HepG2 (cell line): ENCODE measurements around the gene RCOR1. TPM values are rescaled to one million over a fixed set of nuclear protein-coding genes. Genes with fewer than 3 reads are reported as not detected.

Experiments used
- ATF7 ChIP-seq, 2 experiments: fragments of 450-650 bp in 1 of 2; sonication (generic) in 1 of 2; formaldehyde crosslinking in 1 of 2; IDR thresholded peaks; 2 replicates each; pipeline versions ENCODE4 v1.4.0 to v1.6.1; 2016 to 2020; ENCODE audit warnings: antibody characterized with exemption in 1 of 2, mild to moderate bottlenecking in 1 of 2, missing genetic modification reagents in 1 of 2
- CERS6 ChIP-seq: sonication (generic); formaldehyde crosslinking; IDR thresholded peaks from 2 replicates; pipeline ENCODE4 v1.5.0; 2020; ENCODE audit warnings: missing genetic modification reagents
- KLF9 ChIP-seq: IDR thresholded peaks from 2 replicates; pipeline ENCODE4 v1.6.1; 2016; ENCODE audit warnings: low read depth
- MEF2D ChIP-seq: sonication (generic); formaldehyde crosslinking; IDR thresholded peaks from 2 replicates; pipeline ENCODE4 v1.5.1; 2020; ENCODE audit warnings: mild to moderate bottlenecking, missing genetic modification reagents
- NFKB2 ChIP-seq: sonication (generic); formaldehyde crosslinking; IDR thresholded peaks from 2 replicates; pipeline ENCODE4 v1.4.0; 2020; ENCODE audit warnings: missing genetic modification reagents, borderline replicate concordance
- PCBP2 ChIP-seq: fragments of 200-400 bp; formaldehyde crosslinking; optimal IDR thresholded peaks from 2 replicates; pipeline ENCODE3; 2018; ENCODE audit warnings: low read length, low read depth; ENCODE audit not compliant: poor library complexity, severe bottlenecking
- PPARG ChIP-seq: conservative IDR thresholded peaks from 2 replicates; pipeline ENCODE4 v1.6.1; 2016; ENCODE audit warnings: missing biosample characterization, missing genetic modification reagents
- RARA ChIP-seq: IDR thresholded peaks from 2 replicates; pipeline ENCODE4 v1.6.1; 2016; ENCODE audit warnings: missing genetic modification reagents, missing compliant biosample characterization
- SPEN ChIP-seq: sonication (generic); formaldehyde crosslinking; IDR thresholded peaks from 2 replicates; pipeline ENCODE4 v1.5.1; 2020; ENCODE audit warnings: low read depth, mild to moderate bottlenecking, missing genetic modification reagents
- STAG1 ChIP-seq: sonication (generic); formaldehyde crosslinking; IDR thresholded peaks from 2 replicates; pipeline ENCODE4 v1.4.0; 2020; ENCODE audit warnings: missing genetic modification reagents
- TFAP4 ChIP-seq: sonication (generic); IDR thresholded peaks from 2 replicates; pipeline ENCODE4 v1.6.1; 2016; ENCODE audit warnings: low read depth, borderline replicate concordance
- ZIK1 ChIP-seq: sonication (generic); formaldehyde crosslinking; IDR thresholded peaks from 2 replicates; pipeline ENCODE4 v1.5.0; 2020; ENCODE audit warnings: mild to moderate bottlenecking, low read depth, missing genetic modification reagents, borderline replicate concordance
- ZNF362 ChIP-seq: sonication (generic); formaldehyde crosslinking; IDR thresholded peaks from 2 replicates; pipeline ENCODE4 v1.4.0; 2020; ENCODE audit warnings: missing genetic modification reagents, mild to moderate bottlenecking, borderline replicate concordance
- ZNF768 ChIP-seq: sonication (generic); formaldehyde crosslinking; IDR thresholded peaks from 2 replicates; pipeline ENCODE4 v1.4.0; 2020; ENCODE audit warnings: missing genetic modification reagents
- ZNF850 ChIP-seq: sonication (generic); formaldehyde crosslinking; conservative IDR thresholded peaks from 2 replicates; pipeline ENCODE4 v1.9.0; 2021; ENCODE audit warnings: mild to moderate bottlenecking, missing genetic modification reagents
- ZSCAN31 ChIP-seq: sonication (generic); formaldehyde crosslinking; IDR thresholded peaks from 2 replicates; pipeline ENCODE4 v1.5.0; 2020; ENCODE audit warnings: low read depth, mild to moderate bottlenecking, missing genetic modification reagents
- polyA plus RNA-seq, 8 experiments: library from polyadenylated mRNA; depleted of rRNA in 3 of 8; stranded (reverse) in 7 of 8; unstranded in 1 of 8; fragments of >200 nt; fragmentation: Illumina TruSeq in 4 of 8; extraction: Trizol in 4 of 8; gene quantifications; 2 replicates each; pipeline versions ENCODE4 v1.2.1 to v1.2.3, GENCODE V29; 2011 to 2016; ENCODE audit warnings: low read depth in 4 of 8, missing spikeins in 1 of 8, mixed read lengths in 1 of 8; ENCODE audit not compliant: insufficient read depth in 1 of 8
- total RNA-seq, 5 experiments: library from RNA; depleted of rRNA; stranded (reverse); fragments of >200 nt; fragmentation: Illumina TruSeq; extraction: Trizol; gene quantifications; 2 replicates each; pipeline ENCODE4 v1.2.3, GENCODE V29; 2016; ENCODE audit warnings: low read depth in 1 of 5
- TF ChIP-seq, protein P1 (sequence below): sonication (generic); formaldehyde crosslinking; IDR thresholded peaks from 2 replicates; pipeline ENCODE4 v1.4.0; 2020; ENCODE audit warnings: mild to moderate bottlenecking, low read depth, missing genetic modification reagents
- TF ChIP-seq, protein P2 (sequence below): sonication (generic); formaldehyde crosslinking; IDR thresholded peaks from 2 replicates; pipeline ENCODE4 v1.5.0; 2020; ENCODE audit warnings: mild to moderate bottlenecking, missing genetic modification reagents
- TF ChIP-seq, protein P3 (sequence below): sonication (generic); formaldehyde crosslinking; IDR thresholded peaks from 2 replicates; pipeline ENCODE4 v1.5.0; 2020; ENCODE audit warnings: missing genetic modification reagents, mild to moderate bottlenecking, borderline replicate concordance

The RCOR1 gene
- total and polyA plus RNA-seq, 2 of the 13 experiments (the other 11 are each of a cell fraction or from before 2014, with no cell fraction given) = 10.2 to 11.1 TPM

DNA sequence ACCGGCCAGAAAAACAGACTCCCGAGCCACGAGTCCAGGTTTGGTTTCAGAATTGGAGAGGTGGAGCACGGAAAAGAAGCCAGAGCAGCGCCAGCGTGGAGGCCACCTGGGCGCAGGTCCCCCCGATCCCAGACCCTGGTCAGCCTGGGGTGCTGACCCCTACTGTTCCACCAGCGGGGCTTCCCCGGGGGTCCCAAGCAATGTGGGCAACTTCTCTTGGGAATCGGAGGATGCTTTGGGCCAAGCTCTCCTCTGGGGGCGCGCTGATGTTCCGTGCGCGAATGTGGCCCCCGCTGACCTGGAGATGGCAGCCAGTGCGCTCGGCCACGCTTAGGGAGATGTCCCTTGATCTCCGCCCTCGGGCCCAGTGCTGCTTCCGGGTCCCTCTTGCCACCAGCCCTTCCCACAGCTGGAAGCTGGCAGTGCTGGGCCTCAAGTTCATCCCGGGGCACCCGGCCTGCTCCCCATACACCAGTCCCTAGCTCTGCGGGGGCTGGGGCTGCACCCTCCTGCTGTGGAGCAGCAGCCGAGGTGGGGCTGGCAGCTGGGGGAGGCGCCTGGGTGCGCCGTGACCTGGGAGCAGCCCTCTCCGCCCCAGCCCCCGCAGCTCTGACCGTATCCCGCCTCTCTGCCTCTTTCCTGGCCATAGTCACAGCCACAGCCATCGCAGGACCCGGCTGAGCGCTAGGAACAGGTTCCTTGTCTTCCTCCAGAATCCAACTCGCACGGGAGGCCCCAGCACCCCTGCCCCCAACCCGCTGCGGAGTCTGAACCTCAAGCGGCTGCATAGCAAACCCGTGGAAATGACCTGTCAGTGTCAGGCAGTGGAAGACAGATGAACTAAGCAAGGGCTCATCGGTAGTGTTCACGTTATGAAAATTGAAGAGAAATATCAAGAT, 91.2 kb downstream of the RCOR1 start (continued):
- peak; percentile 62; the same call in 1 of the 2 replicates for TF ChIP-seq ZIK1
- 0 out of 2 replicates have a peak, but pooled peaks have one; percentile 11 for TF ChIP-seq PPARG (CRISPR knock-in tag)
- peak; percentile 77; the same call in 1 of the 2 replicates for TF ChIP-seq NFKB2
- peak; percentile 42; the same call in 1 of the 2 replicates for TF ChIP-seq ZNF362 (CRISPR knock-in tag)
- TF ChIP-seq, protein P1, sequence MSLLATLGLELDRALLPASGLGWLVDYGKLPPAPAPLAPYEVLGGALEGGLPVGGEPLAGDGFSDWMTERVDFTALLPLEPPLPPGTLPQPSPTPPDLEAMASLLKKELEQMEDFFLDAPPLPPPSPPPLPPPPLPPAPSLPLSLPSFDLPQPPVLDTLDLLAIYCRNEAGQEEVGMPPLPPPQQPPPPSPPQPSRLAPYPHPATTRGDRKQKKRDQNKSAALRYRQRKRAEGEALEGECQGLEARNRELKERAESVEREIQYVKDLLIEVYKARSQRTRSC (CRISPR knock-in tag) = peak; percentile 86; the same call in 1 of the 2 replicates
- TF ChIP-seq ATF7 (IDR thresholded peaks at IDR 0.05) = no peak
- 0 out of 2 replicates have a peak, but pooled peaks have one; percentile 39 for TF ChIP-seq ATF7 (CRISPR knock-in tag; IDR thresholded peaks at IDR 0.05)
- TF ChIP-seq TFAP4 = peak; percentile 70
- TF ChIP-seq PCBP2 = no peak
- peak; percentile 28; the same call in 1 of the 2 replicates for TF ChIP-seq STAG1
- TF ChIP-seq ZSCAN31 (CRISPR knock-in tag) = 0 out of 2 replicates have a peak, but pooled peaks have one; percentile 60
- TF ChIP-seq, protein P2, sequence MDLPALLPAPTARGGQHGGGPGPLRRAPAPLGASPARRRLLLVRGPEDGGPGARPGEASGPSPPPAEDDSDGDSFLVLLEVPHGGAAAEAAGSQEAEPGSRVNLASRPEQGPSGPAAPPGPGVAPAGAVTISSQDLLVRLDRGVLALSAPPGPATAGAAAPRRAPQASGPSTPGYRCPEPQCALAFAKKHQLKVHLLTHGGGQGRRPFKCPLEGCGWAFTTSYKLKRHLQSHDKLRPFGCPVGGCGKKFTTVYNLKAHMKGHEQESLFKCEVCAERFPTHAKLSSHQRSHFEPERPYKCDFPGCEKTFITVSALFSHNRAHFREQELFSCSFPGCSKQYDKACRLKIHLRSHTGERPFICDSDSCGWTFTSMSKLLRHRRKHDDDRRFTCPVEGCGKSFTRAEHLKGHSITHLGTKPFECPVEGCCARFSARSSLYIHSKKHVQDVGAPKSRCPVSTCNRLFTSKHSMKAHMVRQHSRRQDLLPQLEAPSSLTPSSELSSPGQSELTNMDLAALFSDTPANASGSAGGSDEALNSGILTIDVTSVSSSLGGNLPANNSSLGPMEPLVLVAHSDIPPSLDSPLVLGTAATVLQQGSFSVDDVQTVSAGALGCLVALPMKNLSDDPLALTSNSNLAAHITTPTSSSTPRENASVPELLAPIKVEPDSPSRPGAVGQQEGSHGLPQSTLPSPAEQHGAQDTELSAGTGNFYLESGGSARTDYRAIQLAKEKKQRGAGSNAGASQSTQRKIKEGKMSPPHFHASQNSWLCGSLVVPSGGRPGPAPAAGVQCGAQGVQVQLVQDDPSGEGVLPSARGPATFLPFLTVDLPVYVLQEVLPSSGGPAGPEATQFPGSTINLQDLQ = 0 out of 2 replicates have a peak, but pooled peaks have one; percentile 54
- 0 out of 2 replicates have a peak, but pooled peaks have one; percentile 8 for TF ChIP-seq RARA (CRISPR knock-in tag)
- no peak for TF ChIP-seq KLF9 (CRISPR knock-in tag)
- peak; percentile 71 for TF ChIP-seq SPEN (CRISPR knock-in tag)
- TF ChIP-seq ZNF850 (CRISPR knock-in tag) = peak; percentile 89
- TF ChIP-seq MEF2D (CRISPR knock-in tag) = 0 out of 2 replicates have a peak, but pooled peaks have one; percentile 53
- TF ChIP-seq, protein P3, sequence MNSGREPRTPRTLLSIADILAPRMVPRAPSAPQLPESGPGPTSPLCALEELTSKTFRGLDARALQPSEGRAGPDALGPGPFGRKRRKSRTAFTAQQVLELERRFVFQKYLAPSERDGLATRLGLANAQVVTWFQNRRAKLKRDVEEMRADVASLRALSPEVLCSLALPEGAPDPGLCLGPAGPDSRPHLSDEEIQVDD (CRISPR knock-in tag) = no peak
- peak; percentile 12; the same call in 1 of the 2 replicates for TF ChIP-seq ZNF768 (CRISPR knock-in tag)
- TF ChIP-seq CERS6 = no peak
